ENCODE results near the gene DIO3.

Gene DIO3

GRCh38 chr14:101600336-101600890 is 39.1 kb downstream of the DIO3 start:
- DNase-seq: no peak

- DNase-seq: no peak
Measured at GRCh38 chr14:101600891-101601605, 39.8 kb downstream of the DIO3 start.

- DNase-seq: no peak
Measured at GRCh38 chr14:101601606-101602465, 40.5 kb downstream of the DIO3 start.

GRCh38 chr14:101602466-101602840 is 41.2 kb downstream of the DIO3 start:
- no peak for DNase-seq

GRCh38 chr14:101603096-101603495 is 41.8 kb downstream of the DIO3 start:
- no peak for DNase-seq

- no peak for DNase-seq
Measured at GRCh38 chr14:101604228-101604934, 43.1 kb downstream of the DIO3 start.

- no peak for DNase-seq
Measured at GRCh38 chr14:101604935-101605780, 43.9 kb downstream of the DIO3 start.

- DNase-seq: no peak
Measured at GRCh38 chr14:101605836-101606235, 44.5 kb downstream of the DIO3 start.

Data from NK-92 treated with Interleukin-12 subunit alpha and Interleukin-12 subunit beta, amount 100 ng/mL, for 24 hours (cell line).